ENCODE results near the gene BECN2. TPM values are rescaled to one million over a fixed set of nuclear protein-coding genes. Genes with fewer than 3 reads are reported as not detected.

Gene BECN2
- total RNA-seq, 1 experiment from 2014 or later: not detected

GRCh38 chr1:241939798-241940197 is 17.8 kb upstream of the BECN2 start:
- Mint-ChIP-seq H3K9me3 (peaks cover 13 to 18% of the 10 kb centered on the region in 2 experiments), H3K27ac (no peak overlapping the region), H3K27me3 (ENCODE audit: low read depth) (no peaks in the 10 kb centered on the region; the same call in 1 of the 2 replicates), H3K4me1 (peaks cover 10 to 12% of the 10 kb centered on the region in 2 experiments), H3K36me3 (ENCODE audit: insufficient read depth in 1 of 3, low read depth in 3 of 3) (peaks cover 0 to 23% (median 6%) of the 10 kb centered on the region in 3 experiments; a peak in 4 of 7 replicates), H3K4me3 (no peak overlapping the region)
- Histone ChIP-seq H3K9me3 (ENCODE audit: control insufficient read depth, low read depth, low read length) (no peaks in the 10 kb centered on the region), H4K8ac (replicated peaks; ENCODE audit: insufficient read length, low read depth, low read length) (no peak overlapping the region), H3K27me3 (ENCODE audit: insufficient read depth, low read length) (no peaks in the 10 kb centered on the region), H3K23me2 (ENCODE audit: insufficient read length, low read depth, low read length, poor library complexity, severe bottlenecking) (no peaks in the 10 kb centered on the region), H3T11ph (ENCODE audit: low read length) (no peak overlapping the region), H4K5ac (ENCODE audit: insufficient read length, low read depth, low read length) (no peak overlapping the region), H3K23ac (ENCODE audit: insufficient read length, low read depth, low read length) (no peak overlapping the region), H2AFZ (ENCODE audit: low read length) (no peak overlapping the region), H3K4me2 (ENCODE audit: insufficient read depth, insufficient read length, low read length) (no peak overlapping the region), H4K91ac (ENCODE audit: insufficient read length, low read depth, low read length) (no peak overlapping the region), H3K14ac (ENCODE audit: insufficient read depth, low read length) (no peak overlapping the region), H3K18ac (ENCODE audit: insufficient read length, low read depth, low read length) (no peak overlapping the region), H2BK5ac (ENCODE audit: insufficient read length, low read length) (no peak overlapping the region), H3K79me1 (ENCODE audit: insufficient read depth, low read depth, low read length, poor library complexity, severe bottlenecking) (no peaks in the 10 kb centered on the region), H2BK120ac (ENCODE audit: low read depth, low read length, poor library complexity, severe bottlenecking) (no peak overlapping the region), H3K4ac (ENCODE audit: low read depth, low read length) (no peak overlapping the region), H2BK20ac (ENCODE audit: low read depth, low read length, poor library complexity, severe bottlenecking) (no peak overlapping the region), H2BK15ac (ENCODE audit: low read depth, low read length) (no peak overlapping the region), H4K20me1 (ENCODE audit: control insufficient read depth, insufficient read depth, insufficient read length) (no peaks in the 10 kb centered on the region), H2BK12ac (ENCODE audit: insufficient read length, low read depth, low read length) (no peak overlapping the region), H3K4me1 (ENCODE audit: insufficient read depth, low read length) (no peaks in the 10 kb centered on the region), H3K9ac (ENCODE audit: extremely low read depth, insufficient read length, low read length) (no peak overlapping the region), H3K27ac (ENCODE audit: insufficient read length, low read depth, low read length) (no peak overlapping the region), H3K79me2 (ENCODE audit: insufficient read depth, low read length) (no peaks in the 10 kb centered on the region), H3K56ac (ENCODE audit: insufficient read length, low read depth, low read length) (no peak overlapping the region), H2AK5ac (ENCODE audit: insufficient read length, low read length) (no peak overlapping the region)
- no peak for DNase-seq
- no CpG with 5 or more reads among the region's 1 CpG for WGBS (ENCODE audit: extremely low coverage, insufficient read length, low lambda C conversion rate)
- TF ChIP-seq, protein P1, sequence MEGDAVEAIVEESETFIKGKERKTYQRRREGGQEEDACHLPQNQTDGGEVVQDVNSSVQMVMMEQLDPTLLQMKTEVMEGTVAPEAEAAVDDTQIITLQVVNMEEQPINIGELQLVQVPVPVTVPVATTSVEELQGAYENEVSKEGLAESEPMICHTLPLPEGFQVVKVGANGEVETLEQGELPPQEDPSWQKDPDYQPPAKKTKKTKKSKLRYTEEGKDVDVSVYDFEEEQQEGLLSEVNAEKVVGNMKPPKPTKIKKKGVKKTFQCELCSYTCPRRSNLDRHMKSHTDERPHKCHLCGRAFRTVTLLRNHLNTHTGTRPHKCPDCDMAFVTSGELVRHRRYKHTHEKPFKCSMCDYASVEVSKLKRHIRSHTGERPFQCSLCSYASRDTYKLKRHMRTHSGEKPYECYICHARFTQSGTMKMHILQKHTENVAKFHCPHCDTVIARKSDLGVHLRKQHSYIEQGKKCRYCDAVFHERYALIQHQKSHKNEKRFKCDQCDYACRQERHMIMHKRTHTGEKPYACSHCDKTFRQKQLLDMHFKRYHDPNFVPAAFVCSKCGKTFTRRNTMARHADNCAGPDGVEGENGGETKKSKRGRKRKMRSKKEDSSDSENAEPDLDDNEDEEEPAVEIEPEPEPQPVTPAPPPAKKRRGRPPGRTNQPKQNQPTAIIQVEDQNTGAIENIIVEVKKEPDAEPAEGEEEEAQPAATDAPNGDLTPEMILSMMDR (conservative IDR thresholded peaks at IDR 0.05): no peak

All from H9 (cell line).